ENCODE measurements around the gene UBA6. TPM values are rescaled to one million over a fixed set of nuclear protein-coding genes. Genes with fewer than 3 reads are reported as not detected.

The UBA6 gene
- total RNA-seq, 1 donor from 2014 or later = 146 TPM

DNA sequence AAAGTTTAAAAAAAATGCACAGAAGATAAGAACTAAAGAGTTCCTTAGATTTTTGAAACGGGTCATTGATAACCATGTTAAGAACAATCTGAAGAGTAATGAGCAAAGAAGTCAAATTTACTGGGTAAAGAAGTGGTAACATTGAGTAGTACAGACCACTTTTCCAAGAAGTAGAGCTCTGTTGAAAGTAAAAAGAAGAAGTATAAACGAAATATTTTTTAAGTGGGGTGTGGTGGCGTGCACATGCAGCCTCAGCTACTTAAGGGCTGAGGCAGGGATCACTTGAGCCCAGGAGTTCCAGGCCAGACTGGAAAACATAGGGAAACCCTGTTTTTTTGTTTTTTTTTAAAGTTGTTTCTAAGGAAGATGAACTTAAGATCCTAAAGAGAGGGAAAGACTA is 68.5 kb downstream of the UBA6 start:
- no peak overlapping the region for H3K4me3 ChIP-seq (ENCODE audit: low read depth, low read length)
- H3K27me3 ChIP-seq (ENCODE audit: control insufficient read depth, insufficient read depth, low read length) = no peaks in the 10 kb centered on the region
- H3K36me3 ChIP-seq (ENCODE audit: control insufficient read depth, insufficient read depth, low read length) = no peaks in the 10 kb centered on the region
- DNase-seq (ENCODE audit: low read depth) = no peak
- TF ChIP-seq, protein P1, sequence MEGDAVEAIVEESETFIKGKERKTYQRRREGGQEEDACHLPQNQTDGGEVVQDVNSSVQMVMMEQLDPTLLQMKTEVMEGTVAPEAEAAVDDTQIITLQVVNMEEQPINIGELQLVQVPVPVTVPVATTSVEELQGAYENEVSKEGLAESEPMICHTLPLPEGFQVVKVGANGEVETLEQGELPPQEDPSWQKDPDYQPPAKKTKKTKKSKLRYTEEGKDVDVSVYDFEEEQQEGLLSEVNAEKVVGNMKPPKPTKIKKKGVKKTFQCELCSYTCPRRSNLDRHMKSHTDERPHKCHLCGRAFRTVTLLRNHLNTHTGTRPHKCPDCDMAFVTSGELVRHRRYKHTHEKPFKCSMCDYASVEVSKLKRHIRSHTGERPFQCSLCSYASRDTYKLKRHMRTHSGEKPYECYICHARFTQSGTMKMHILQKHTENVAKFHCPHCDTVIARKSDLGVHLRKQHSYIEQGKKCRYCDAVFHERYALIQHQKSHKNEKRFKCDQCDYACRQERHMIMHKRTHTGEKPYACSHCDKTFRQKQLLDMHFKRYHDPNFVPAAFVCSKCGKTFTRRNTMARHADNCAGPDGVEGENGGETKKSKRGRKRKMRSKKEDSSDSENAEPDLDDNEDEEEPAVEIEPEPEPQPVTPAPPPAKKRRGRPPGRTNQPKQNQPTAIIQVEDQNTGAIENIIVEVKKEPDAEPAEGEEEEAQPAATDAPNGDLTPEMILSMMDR (IDR thresholded peaks at IDR 0.05; ENCODE audit: insufficient read depth, low read length, poor library complexity, severe bottlenecking) = no peak

DNA sequence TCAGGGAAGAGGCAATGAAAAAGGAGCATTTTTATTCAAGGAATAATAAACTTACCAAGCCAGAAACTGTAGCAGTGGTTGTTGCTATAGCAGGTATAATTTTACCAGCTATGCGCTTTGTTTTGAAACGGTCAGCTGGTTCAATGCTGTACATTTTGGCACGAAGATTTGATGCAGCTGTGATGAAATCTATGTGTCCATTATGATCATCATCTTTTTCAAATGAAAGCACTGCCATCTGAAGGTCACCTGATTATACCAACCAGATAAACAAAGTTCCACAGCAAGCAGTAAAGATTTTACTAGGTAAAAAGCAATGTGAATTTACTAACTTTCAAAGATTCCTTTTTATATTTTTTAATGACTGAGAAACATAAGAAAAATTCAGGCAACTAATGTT is 76.0 kb downstream of the UBA6 start:
- DNase-seq (ENCODE audit: low read depth) = no peak

DNA sequence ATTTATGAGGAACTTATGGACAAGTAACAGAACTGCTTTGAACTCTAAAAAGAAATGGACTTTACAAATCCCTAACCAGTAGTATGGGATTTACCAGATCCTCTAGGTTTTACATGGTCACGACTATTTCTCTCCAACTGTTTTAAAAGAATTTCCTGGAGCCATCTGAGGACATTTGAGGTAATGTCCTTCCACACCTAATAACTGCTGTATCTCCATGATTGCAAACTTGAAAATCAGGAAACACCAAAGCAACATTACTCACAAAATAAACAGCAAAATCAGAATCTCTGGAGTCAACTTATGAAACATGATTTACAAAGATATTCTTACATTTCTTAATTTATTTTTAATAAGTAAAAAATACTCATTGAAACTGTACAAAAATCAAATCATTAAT is 84.5 kb downstream of the UBA6 start:
- H3K4me3 ChIP-seq (ENCODE audit: low read depth, low read length) = no peak overlapping the region
- H3K36me3 ChIP-seq (ENCODE audit: control insufficient read depth, insufficient read depth, low read length) = no peaks in the 10 kb centered on the region
- TF ChIP-seq, protein P1 (IDR thresholded peaks at IDR 0.05; ENCODE audit: insufficient read depth, low read length, poor library complexity, severe bottlenecking) = no peak
- DNase-seq (ENCODE audit: low read depth) = no peak
- no peaks in the 10 kb centered on the region for H3K27me3 ChIP-seq (ENCODE audit: control insufficient read depth, insufficient read depth, low read length)

More for the DNA sequence above, 76.0 kb downstream of the UBA6 start:
- H3K4me3 ChIP-seq (ENCODE audit: low read depth, low read length) = no peak overlapping the region
- H3K27me3 ChIP-seq (ENCODE audit: control insufficient read depth, insufficient read depth, low read length) = no peaks in the 10 kb centered on the region
- H3K36me3 ChIP-seq (ENCODE audit: control insufficient read depth, insufficient read depth, low read length) = no peaks in the 10 kb centered on the region
- TF ChIP-seq, protein P1 (IDR thresholded peaks at IDR 0.05; ENCODE audit: insufficient read depth, low read length, poor library complexity, severe bottlenecking) = no peak

DNA sequence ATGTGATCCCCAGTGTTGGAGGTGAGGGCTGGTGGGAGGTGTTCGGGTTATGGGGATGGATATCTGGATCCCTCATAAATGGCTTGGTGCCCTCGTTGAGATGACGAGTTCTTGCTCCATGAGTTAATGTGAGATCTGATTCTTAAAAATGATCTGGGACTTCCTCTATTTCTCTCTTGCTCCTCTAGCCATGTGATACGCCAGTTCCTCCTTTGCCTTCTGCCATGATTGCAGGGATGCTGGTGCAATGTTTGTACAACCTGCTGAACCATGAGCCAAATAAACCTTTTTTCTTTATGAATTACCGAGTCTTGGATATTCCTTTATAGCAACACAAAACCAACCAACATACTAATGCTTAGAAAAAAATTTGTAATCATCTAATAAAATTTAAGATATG is 85.8 kb downstream of the UBA6 start:
- H3K36me3 ChIP-seq (ENCODE audit: control insufficient read depth, insufficient read depth, low read length) = no peaks in the 10 kb centered on the region
- DNase-seq (ENCODE audit: low read depth) = no peak
- H3K27me3 ChIP-seq (ENCODE audit: control insufficient read depth, insufficient read depth, low read length) = no peaks in the 10 kb centered on the region
- TF ChIP-seq, protein P1 (IDR thresholded peaks at IDR 0.05; ENCODE audit: insufficient read depth, low read length, poor library complexity, severe bottlenecking) = no peak
- H3K4me3 ChIP-seq (ENCODE audit: low read depth, low read length) = no peak overlapping the region

DNA sequence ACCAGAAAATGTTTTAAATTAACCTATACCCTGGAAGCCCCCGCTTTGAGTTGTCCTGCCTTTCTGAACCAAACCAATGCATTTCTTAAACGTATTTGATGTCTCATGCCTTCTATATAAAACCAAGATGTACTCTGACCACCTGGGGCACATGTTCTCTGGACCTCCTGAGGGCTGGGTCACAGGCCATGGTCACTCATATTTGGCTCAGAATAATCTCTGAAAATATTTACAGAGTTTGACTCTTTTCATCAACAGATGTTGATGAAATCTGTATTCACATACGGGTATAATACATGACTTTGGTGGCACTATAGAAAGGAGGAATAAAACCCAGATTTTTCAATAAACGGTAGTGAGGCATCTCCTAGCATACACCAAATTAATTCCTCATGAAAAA is 86.8 kb downstream of the UBA6 start:
- H3K36me3 ChIP-seq (ENCODE audit: control insufficient read depth, insufficient read depth, low read length) = no peaks in the 10 kb centered on the region
- H3K27me3 ChIP-seq (ENCODE audit: control insufficient read depth, insufficient read depth, low read length) = no peaks in the 10 kb centered on the region
- TF ChIP-seq, protein P1 (IDR thresholded peaks at IDR 0.05; ENCODE audit: insufficient read depth, low read length, poor library complexity, severe bottlenecking) = no peak
- H3K4me3 ChIP-seq (ENCODE audit: low read depth, low read length) = no peak overlapping the region
- DNase-seq (ENCODE audit: low read depth) = no peak

DNA sequence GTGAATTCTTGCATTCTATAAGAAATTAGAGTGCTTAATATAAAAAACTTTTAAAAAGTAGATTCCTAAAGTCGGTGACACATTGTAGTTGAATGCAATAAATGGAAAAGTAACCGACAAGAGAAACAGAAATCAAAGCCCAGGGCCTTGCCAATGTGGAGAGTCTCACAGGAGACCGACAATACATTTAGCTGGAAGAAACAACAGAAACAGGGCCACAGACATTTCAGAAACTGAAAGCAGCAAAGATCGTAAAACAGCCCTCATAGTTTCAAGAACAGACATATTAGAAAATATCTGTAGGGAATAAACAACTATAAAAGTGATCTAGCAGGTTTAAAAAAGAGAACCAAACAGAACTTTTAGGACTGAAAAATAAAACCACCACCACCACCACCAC is 92.9 kb downstream of the UBA6 start:
- TF ChIP-seq, protein P1 (IDR thresholded peaks at IDR 0.05; ENCODE audit: insufficient read depth, low read length, poor library complexity, severe bottlenecking) = no peak
- Histone ChIP-seq H3K4me3 (ENCODE audit: low read depth, low read length) (no peak overlapping the region), H3K36me3 (ENCODE audit: control insufficient read depth, insufficient read depth, low read length) (no peaks in the 10 kb centered on the region), H3K27me3 (ENCODE audit: control insufficient read depth, insufficient read depth, low read length) (no peaks in the 10 kb centered on the region)
- no peak for DNase-seq (ENCODE audit: low read depth)
